ENCODE measurements around the gene MXI1.
"Not testable (repeated sequence)": the region's sequence is repeated elsewhere in the genome, so short reads cannot be mapped to it uniquely, and the experiment has no call there.

MXI1 gene

DNA sequence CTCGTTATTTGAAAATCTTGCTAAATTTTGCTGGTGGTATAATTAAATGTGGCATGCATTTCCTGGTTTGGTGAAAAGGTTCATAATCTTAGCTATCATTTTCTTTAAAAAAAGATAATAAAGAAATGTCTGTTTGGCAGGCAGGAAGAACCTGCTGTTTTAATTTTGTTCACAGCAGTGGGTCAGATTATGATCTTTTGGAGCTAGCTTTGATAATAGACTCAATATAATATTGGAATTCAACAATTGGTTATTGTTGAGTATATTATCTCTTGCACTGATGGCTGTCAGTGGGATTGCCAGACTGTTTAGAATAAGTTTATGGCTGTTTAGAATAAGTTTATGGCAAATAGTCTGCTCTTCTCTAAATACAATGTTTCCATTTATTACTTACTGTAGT is 35.1 kb downstream of the MXI1 start:
- no peak for DNase-seq

DNA sequence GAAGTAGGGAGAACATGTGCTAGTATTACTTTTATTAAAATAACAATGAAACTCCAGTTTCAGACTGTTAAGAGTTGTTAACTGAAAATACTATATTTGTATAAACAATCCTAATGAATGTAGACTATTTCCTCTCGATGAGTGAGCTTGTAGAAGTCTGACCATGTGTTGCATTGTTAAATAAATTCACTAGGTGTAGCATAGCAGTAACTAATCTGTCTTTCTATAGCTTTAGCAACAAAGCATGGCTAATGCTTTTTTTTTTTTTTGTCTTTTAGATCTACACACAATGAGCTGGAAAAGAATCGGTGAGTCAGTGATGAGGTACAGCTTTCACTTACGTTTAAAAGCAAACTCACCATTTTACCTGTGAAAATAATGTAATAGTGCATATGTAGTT is 37.1 kb downstream of the MXI1 start:
- no peak for DNase-seq

DNA sequence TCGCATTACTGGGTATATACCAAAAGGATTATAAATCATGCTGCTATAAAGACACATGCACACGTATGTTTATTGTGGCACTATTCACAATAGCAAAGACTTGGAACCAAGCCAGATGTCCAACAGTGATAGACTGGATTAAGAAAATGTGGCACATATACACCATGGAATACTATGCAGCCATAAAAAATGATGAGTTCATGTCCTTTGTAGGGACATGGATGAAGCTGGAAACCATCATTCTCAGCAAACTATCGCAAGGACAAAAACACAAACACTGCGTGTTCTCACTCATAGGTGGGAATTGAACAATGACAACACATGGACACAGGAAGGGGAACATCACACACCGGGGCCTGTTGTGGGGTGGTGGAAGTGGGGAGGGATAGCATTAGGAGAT is 40.4 kb downstream of the MXI1 start:
- not testable (repeated sequence) for DNase-seq

DNA sequence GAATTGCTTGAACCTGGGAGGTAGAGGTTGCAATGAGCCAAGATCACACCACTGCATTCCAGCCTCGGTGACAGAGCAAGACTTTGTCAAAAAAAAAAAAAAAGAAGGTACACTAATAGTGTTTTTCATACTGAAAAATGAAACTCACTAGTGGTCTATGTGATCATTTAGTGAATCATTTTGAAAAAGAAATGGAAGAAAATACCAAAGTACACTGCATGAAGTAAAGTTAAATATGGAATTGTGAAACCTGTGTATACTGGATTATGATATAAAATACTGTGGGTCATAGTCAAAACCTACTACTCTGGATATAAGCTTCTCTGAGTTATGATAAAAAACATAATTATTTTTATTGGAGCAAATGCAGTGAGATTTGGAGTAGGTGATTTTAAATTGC is 42.1 kb downstream of the MXI1 start:
- DNase-seq = not testable (repeated sequence)

DNA sequence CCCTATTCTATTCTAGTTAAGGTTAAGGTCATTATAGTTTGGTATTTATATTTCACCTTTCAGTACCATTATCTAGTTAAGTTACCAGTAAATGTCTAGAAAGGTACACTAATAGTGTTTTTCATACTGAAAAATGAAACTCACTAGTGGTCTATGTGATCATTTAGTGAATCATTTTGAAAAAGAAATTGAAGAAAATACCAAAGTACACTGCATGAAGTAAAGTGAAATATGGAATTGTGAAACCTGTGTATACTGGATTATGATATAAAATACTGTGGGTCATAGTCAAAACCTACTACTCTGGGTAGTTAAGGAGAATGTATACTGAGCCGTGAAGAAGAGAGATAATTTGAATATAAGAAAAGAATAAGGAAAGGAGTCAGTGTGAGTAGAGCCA is 44.0 kb downstream of the MXI1 start:
- DNase-seq = not testable (repeated sequence)

DNA sequence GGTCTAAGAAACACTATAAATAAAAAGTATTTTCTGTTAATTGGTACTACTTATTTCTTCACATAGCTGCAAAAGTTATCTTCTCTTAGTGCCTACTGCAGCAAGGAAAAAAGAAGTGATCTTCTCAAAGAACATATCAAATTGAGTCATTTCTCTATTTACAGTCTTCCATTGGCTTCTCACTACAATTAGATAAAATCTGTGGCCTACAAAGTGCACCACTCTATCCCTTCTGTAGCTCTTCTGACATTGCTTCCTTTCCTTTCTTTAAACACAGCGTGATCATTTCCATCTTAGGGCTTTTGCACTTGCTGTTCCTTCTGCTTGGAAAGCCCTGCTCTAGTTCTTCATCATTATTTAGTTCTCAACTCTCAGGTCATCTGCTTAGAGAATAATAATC is 44.7 kb downstream of the MXI1 start:
- DNase-seq = no peak

DNA sequence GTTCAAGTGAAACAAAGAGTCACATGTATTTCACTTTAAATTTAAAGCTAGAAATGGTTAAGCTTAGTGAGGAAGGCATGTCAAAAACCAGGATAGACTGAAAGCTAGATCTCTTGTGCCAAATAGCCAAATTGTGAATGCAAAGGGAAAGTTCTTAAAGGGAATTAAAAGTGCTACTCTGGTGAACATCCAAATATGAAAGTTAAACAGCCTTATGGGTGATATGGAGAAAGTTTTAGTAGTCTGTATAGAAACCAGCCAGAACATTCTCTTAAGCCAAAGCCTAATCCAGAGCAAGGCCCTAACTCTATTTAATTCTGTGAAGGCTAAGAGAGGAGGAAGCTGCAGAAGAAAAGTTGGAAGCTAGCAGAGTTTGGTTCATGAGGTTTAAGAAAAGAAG is 47.1 kb downstream of the MXI1 start:
- no peak for DNase-seq

DNA sequence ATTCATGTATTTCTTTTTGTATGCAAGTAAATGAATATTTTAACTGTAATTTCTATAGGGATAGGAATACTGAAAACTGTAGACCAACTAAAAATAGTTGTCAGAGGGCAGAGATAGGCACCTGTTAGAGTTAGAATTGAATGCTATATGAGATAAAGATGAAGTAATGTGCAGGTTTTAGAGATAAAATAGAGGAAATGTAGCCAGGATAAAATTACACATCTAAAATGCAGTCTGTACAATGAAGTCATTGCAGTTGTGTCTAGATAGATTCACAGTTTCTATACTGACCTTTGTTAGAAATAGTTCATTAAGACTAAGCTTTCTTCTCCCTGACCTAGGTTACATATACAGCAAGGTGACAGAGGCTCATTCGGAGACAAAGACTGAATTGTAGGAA is 51.1 kb downstream of the MXI1 start:
- DNase-seq = no peak

DNA sequence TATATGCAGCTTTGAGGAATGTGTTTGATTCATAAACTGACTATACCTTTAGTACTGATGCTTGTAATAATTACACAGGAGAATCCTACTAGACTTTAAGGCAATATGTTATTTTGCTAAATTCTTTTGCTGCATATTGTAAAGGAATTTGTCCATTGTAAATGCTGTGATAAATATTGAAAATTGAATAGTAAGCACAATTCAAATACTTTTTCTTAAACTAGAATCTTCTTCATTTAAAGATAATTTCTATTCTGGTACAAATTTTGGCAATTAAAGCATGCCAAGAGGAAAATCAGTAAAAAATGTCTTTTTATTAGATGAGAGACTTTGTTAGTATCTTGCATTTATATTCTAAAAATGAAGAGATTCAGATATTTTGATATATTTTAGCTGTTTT is 51.9 kb downstream of the MXI1 start:
- no peak for DNase-seq

DNA sequence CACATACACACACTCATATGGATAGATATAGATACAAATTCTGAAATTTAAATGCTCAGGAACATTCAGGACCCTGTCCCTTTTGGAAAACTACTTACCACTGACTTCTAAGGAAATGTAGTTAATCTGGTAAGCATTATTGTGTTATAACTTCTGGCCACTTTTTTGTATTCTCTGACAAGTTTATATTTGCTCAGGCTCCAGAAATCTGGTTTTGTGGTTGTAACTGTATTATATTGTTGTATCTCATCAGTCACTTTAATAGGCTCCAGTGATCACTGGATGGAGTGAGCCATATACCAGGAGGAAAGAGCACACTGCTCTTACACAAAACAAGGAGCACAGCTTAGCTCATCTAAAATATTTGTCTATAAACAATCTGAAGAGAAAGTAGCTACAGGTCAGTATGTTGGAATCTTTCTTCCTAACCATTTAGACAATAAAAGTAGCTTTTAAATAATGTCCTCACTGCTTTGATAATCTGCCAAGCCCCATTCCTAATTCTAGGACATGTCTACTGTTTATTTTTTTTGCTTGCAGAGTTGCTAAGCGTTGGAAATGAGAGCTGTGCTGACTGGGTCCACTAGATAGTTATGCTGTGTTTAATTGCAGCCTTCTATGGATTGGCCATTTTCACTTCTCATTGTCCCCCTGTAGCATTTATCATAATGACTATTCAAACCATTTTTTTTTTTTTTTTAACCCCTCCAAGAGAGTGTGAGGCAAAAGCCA is 53.5 kb downstream of the MXI1 start:
- DNase-seq = no peak

DNA sequence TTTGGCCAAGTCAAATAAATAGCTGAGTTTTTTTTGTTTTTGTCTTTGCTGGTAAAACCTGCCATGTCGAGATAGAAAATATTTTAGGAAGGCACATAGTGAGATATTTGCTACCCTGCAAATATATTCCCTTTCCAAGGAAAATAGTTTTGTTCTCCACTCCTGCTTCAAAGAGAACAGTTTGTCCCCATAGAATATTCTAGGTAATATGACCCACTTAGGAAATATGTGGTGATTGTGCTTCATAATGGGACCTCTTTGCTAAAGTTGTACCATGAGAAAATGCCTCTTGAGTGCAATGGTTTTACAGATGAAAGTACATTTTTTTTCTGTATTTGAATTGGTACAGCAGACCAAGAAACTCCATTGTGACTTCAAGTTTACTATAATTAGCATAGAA is 55.8 kb downstream of the MXI1 start:
- no peak for DNase-seq

DNA sequence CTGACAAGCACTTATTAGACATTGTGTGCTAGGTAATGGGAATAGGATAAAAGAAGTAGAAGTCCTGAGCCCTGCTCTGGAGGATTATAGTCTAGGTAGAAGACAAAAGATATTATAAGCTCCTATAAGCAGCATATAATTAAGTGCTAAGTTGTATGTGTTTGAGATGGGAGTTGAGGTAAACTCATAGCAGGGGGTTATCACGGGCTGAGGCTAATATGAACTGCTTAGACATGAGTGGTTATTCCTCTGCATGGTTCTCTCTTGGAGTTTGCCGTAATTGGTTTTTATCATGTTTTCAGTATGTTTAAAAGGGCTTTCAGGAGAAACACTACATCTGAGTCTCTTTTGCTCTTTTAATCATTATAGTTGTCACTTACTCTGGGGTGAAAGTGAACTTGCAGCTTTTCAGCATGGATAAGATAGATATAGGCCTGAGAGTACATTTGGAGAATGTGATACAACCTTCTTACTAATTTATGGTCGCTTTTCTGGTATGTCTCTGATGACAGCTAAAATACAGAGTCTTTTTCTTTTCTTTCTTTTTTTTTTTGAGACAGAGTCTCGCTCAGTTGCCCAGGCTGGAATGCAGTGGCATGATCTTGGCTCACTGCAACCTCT is 58.3 kb downstream of the MXI1 start:
- DNase-seq = no peak

DNA sequence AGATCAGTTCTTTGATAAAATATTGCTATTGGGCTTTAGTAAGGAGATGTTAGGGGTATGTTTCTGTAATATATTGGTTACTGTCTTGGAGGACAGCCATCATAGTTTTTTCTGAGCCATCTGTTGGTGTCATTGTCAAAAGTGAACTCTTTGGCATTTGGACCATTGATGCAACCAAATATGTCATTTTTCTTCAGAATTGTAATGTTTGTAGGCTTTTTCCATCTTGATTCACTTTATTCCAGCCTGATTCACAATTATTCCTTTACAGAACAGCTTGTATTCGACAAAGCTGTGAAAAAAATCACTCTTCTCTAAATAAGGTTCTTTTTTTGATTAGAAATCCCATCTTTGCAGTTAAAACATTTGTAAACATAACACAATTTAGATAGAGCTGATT is 59.9 kb downstream of the MXI1 start:
- no peak for DNase-seq

DNA sequence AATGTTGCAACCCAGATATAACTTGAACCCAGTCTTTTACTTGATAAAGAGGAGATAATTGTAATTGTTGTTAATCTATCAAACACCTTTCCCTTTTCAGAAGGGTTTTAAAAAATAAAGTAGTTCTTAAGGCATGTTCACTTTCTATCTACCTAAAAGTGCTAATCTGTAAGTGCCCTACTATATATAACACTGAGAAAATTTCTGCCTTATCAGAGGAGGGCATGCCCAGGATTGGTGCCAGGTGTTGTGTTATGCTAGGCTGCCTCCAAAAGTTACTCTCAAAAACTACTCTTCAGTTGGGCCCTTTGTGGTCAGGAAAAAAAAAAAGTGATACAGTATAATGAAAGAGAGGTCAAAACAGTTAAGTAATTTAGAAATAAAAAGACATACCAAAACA is 61.0 kb downstream of the MXI1 start:
- DNase-seq = no peak

DNA sequence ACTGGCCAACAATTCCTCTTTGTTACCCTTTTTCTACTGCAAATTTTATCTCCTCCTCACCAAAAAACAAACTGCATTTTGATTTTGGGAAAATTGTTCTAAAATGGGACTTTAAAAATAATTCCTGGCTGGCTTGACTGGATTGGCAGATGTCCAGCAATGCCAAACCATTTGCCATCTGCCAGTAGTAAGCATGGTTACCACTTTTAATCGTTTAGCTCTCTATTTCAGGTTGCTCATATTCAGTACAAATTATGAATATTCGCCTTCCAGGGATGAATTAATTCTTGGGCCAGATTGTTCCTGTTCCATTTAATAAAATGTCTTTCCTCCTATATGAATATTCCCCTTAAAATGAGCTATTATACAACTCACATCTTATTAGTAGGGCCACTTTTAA is 61.6 kb downstream of the MXI1 start:
- no peak for DNase-seq

DNA sequence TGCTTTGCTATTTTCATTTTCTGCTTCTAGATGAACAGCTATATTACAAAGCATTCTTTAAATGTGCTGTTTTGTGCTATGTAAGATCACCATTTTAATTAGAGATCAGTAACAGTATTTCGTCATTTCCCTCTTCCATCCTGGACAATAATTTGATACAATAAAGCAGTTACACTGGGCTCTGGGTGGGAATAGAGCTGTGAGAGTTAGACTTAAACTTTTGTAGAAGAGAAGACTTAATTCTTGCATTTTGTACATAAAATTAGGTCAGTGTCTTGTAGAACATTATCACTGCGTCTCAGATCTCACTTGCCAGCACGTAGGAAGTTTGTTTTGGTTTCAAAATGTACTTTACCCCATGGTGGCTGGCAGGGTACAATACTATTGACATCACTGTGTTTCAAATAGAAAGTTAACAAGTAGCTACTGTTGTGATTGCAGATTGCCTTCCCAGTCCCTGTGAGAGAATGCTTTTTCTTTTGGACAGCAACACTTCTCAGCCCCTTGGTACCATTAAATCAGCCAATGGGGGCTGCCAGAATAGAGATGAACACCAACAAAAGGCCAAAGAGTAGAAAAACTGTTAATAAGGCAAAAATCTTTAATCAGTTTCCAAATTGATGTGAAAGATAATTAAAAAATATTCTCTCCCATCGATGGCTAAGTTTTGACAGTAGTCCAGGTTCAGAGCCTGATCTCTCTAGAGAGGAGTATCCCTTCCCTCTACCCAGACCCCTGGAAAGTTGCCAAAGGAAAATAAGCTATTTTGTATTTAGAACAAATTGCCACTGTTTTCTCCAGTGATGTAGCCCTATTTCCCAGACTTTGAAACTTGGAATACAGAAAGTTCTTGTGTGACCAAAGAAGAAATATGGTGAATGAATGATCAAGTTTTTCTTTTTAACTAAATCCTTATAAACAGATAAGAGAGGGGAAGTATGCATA is 62.2 kb downstream of the MXI1 start:
- DNase-seq = no peak

DNA sequence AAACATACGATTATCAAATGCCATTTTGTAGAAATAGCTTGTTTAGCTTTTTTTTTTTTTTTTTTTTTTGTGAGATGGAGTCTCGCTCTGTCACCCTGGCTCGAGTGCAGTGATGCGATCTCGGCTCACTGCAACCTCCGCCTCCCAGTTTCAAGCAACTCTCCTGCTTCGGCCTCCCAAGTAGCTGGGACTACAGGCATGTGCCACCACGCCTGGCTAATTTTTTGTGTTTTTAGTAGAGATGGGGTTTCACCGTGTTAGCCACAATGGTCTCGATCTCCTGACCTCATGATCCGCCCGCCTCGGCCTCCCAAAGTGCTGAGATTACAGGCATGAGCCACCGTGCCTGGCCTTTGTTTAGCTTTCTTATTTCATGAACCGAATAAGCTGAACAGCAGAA is 65.6 kb downstream of the MXI1 start:
- DNase-seq = not testable (repeated sequence)

DNA sequence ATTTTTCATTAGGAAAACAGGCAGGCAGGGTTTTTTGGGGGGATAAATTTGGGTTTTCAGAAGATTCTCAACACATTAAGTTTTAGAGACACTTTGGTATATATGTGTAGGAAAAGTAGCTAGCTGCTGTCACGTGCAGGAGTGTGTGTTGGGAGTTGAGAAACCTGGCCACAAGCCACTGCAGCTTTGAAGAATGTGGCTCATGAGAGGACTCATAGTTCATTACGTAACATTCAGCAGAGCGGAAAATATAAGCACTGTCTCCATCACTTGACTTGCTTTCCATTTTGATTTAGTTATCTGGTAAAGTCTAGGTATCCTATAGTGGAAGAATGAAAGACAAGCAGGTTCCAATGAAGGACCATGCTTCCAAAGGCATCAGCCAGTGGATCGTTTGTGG is 66.1 kb downstream of the MXI1 start:
- DNase-seq = no peak

DNA sequence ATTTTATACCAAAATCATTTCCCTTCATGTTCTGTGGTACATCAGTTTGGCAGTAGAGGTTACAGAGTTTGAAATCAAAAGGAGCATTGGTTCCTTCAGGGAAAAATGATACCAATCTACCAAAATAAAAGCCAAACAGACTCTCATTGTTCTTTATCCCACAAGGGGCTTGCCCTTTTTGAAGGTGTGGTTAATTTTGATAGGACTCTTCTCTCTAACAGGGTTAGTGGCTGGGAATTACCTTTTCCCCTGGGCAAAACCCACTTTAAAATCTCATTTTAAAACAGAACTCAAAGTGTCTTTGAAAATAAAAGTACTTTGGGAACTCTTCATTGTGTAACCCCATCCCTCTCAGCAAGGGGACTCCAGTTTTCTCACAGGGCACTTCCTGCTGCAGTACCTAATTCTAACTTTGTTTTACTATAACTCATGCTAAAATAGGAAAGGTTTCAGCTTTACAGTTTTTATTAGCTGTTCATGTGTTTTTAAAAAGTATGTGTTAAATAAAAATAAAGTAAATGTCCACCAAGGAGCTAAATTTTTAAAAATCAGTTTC is 66.7 kb downstream of the MXI1 start:
- no peak for DNase-seq

DNA sequence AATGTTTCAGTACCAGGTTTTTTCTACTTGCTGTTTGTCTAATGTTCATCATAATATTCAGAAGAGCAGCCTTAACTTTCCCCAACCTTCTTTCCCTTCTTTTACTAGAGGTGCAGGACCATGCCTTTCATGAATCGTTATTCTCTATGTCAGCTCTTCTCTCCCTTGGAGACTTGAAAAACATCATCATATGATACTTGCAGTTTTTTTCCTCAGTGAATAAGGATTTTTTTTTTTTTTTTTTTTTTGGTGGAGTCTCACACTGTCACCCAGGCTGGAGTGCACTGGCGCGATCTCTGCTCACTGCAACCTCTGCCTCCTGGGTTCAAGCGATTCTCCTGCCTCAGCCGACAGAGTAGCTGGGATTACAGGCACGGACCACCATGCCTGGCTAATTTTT is 67.2 kb downstream of the MXI1 start:
- DNase-seq = no peak

DNA sequence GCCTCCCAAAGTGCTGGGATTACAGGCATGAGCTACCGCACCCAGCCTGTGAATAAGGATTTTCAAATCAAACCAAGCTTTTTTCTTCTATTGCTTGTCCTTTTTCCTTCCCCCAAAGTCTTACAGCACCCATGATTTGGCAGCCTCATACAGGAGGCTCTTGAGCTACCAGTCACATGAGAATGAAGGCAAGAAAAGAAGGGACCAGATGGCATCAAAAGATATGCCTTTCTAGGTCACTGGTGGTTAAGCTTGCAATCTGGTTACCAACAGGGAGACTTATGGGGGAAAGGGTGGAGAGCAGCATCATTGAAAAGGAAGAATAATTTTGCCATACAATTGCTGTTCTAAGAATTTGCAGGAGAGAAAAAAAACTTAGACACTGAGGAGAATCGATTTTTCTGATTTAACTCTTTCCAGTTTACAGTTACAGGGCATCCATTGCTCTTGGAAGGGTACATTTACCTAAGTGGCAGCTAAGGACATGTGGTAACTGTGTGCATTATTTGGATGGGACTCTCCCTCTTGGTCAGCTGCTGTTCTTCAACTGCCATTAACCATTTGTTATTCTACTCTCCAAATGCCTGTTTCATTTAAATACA is 67.8 kb downstream of the MXI1 start:
- DNase-seq = no peak

DNA sequence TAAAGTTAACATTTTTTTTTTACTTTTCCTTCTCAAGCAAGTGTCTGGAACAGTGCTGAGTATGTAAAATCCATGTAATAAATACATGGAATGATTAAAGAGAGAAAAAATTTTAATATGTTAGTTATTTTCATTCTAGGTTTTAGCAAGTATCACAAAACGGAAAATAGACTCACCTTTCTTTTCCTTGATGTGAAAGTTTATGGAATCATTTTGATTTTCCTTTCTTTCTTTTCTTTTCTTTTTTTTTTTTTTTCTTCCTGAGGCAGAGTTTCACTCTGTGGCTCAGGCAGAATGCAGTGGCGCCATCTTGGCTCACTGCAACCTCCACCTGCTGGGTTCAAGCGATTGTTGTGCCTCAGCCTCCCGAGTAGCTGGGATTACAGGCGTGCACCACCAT is 69.2 kb downstream of the MXI1 start:
- no peak for DNase-seq

DNA sequence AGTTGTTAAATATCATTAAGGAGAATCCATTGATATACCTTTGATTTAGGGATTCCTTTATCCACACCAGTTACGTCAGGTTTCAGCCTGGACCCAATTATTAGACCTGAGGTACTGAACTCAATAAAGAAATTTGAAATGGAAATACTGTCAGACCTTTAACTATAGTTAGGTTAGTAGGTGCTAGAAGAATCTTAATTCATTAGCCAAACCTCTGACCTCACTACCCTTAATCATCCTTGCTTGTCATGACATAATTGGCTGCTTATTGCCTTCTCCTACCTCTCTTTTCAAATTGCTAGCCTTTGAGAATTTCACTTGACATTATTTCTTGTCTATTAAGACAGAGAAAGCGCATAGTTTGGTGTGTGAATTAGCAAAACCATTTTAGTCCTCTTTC is 70.2 kb downstream of the MXI1 start:
- no peak for DNase-seq

Data from activated CD8-positive, alpha-beta memory T cell treated with anti-CD3 and anti-CD28 coated beads for 24 hours (primary cell).